ENCODE results near the gene NDUFA12. TPM values are rescaled to one million over a fixed set of nuclear protein-coding genes. Genes with fewer than 3 reads are reported as not detected.

NDUFA12 gene
- total RNA-seq, 4 donors from 2014 or later, result 54.7 to 133 (median 89.0) TPM

DNA sequence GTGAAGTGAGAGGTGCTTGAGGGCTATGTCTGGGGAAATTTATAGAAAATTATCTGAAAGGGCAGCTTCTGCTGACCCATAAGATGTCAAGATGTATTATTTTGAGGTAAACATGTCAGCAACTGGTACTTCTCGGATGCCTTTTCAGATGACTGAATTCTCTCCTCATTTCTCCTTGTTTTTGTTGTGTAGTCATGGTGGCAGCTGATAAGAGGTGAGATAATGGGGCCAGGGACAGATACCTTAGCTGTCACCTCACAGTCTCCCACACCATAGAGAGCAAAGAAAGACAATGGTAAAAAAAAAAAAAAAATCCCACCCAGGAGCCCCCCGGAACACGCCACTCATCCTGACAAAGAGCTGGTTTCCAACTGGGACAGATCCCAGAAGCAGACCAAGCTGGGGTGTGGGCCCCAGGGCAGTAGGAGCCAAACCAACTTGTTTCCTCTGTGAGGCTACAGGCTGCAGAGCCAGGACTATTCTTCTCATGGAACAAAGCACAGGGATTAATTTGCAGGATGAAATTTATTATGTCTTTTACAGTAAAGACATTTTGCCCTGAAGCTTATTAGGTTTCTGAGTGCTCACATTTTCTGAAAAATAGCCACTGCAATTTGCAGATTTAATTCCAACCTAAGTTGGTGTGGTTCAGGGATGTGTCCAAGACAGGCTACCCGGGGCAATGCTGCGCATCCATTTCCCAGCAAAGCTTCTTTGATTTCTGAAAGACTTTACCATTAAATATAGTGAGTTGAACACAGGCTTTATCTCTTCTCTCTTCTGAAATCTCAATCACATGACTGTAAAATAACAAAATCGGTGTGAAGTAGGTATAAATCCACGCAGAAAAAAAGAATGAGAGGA is 52.2 kb downstream of the NDUFA12 start:
- Histone ChIP-seq H3K9me3 (no peaks in the 10 kb centered on the region), H3K4me3 (no peak overlapping the region), H3K36me3 (no peaks in the 10 kb centered on the region), H3K4me1 (peaks cover 0 to 13% (median 1%) of the 10 kb centered on the region in 4 donors), H3K27me3 (no peaks in the 10 kb centered on the region), H3K27ac (no peak overlapping the region)
- TF ChIP-seq POLR2A (IDR thresholded peaks at IDR 0.05) (no peak), CTCF (IDR thresholded peaks at IDR 0.05) (no peak)
- no peak for DNase-seq

- H3K4me3 ChIP-seq, result no peak overlapping the region
- no peak for DNase-seq
- TF ChIP-seq CTCF (IDR thresholded peaks at IDR 0.05) (no peak), POLR2A (IDR thresholded peaks at IDR 0.05) (no peak)
Observed at GRCh38 chr12:94948232-94948810, 55.2 kb downstream of the NDUFA12 start.

GRCh38 chr12:94942663-94943062 is 60.8 kb downstream of the NDUFA12 start:
- H3K4me3 ChIP-seq, result no peak overlapping the region
- H3K27ac ChIP-seq, result no peak overlapping the region
- H3K36me3 ChIP-seq, result no peaks in the 10 kb centered on the region
- no peaks in the 10 kb centered on the region for H3K27me3 ChIP-seq
- TF ChIP-seq CTCF (IDR thresholded peaks at IDR 0.05) (no peak), POLR2A (IDR thresholded peaks at IDR 0.05) (no peak)
- DNase-seq, result no peak
- H3K4me1 ChIP-seq, result no peaks in the 10 kb centered on the region
- H3K9me3 ChIP-seq, result no peaks in the 10 kb centered on the region

More at GRCh38 chr12:94948232-94948810, 55.2 kb downstream of the NDUFA12 start:
- H3K4me1 ChIP-seq, result peaks cover 0 to 5% (median 0%) of the 10 kb centered on the region in 4 donors
- no peaks in the 10 kb centered on the region for H3K9me3 ChIP-seq
- H3K27ac ChIP-seq, result no peak overlapping the region
- no peaks in the 10 kb centered on the region for H3K36me3 ChIP-seq
- H3K27me3 ChIP-seq, result no peaks in the 10 kb centered on the region

- H3K36me3 ChIP-seq, result no peaks in the 10 kb centered on the region
- H3K4me3 ChIP-seq, result no peak overlapping the region
- H3K9me3 ChIP-seq, result no peaks in the 10 kb centered on the region
- no peaks in the 10 kb centered on the region for H3K4me1 ChIP-seq
- no peak overlapping the region for H3K27ac ChIP-seq
- H3K27me3 ChIP-seq, result no peaks in the 10 kb centered on the region
- TF ChIP-seq CTCF (IDR thresholded peaks at IDR 0.05), result no peak
- TF ChIP-seq POLR2A (IDR thresholded peaks at IDR 0.05), result no peak
- peak in 2 of 3 donors; percentile 17 to 56 for DNase-seq
Observed at GRCh38 chr12:94941440-94941862, 62.0 kb downstream of the NDUFA12 start.

DNA sequence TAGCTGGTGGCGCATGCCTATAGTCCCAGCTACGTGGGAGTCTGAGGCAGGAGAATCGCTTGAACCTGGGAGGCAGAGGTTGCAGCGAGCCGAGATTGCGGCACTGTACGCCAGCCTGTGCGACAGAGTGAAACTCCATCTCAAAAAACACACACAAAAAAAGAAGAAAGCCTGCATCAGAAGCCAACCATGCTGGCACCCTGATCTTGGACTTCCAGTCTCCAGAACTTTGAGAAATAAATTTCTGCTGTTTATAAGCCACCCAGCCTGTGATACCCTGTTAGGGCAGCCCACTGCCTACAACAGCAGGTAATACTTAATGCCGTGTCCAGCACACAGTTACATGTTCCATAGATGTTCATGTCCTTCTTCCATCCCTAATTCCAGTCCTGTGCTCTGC is 62.7 kb downstream of the NDUFA12 start:
- H3K9me3 ChIP-seq, result no peaks in the 10 kb centered on the region
- no peaks in the 10 kb centered on the region for H3K36me3 ChIP-seq
- H3K4me1 ChIP-seq, result no peaks in the 10 kb centered on the region
- H3K4me3 ChIP-seq, result no peak overlapping the region
- H3K27me3 ChIP-seq, result no peaks in the 10 kb centered on the region
- TF ChIP-seq POLR2A (IDR thresholded peaks at IDR 0.05), result no peak
- no peak for TF ChIP-seq CTCF (IDR thresholded peaks at IDR 0.05)
- no peak for DNase-seq
- H3K27ac ChIP-seq, result no peak overlapping the region

All from Peyer's patch (tissue), 4 donors.